CD4-positive, alpha-beta memory T cell (primary cell): ENCODE measurements around the gene VPS13D. TPM values are rescaled to one million over a fixed set of nuclear protein-coding genes. Genes with fewer than 3 reads are reported as not detected.

Experiments
- CTCF ChIA-PET: fragments of 350-600 bp; sonication (Branson Sonifier 250); formaldehyde crosslinking; loops from one replicate; lab custom pipeline; 2021; ENCODE audit warnings: inconsistent platforms; ENCODE audit not compliant: partially characterized antibody; lab: Charles Lee
- POLR2A ChIA-PET: fragments of 350-600 bp; sonication (Branson Sonifier 250); formaldehyde crosslinking; loops from one replicate; lab custom pipeline; 2021; ENCODE audit not compliant: partially characterized antibody; lab: Charles Lee
- DNase-seq, 5 donors: peaks; one replicate each; pipeline versions ENCODE4 v3.0.0 to v3.0.0-alpha.2; 2020 to 2022; ENCODE audit warnings: mixed read lengths in 1 of 5
- H3K27ac ChIP-seq: one replicate; pipeline ENCODE4 v1.7.0; 2013; ENCODE audit warnings: low read depth, low read length
- H3K27me3 ChIP-seq: 2 replicates; pipeline ENCODE4 v1.7.0; 2013; ENCODE audit warnings: mild to moderate bottlenecking, low read length, moderate library complexity; ENCODE audit not compliant: insufficient read depth
- H3K36me3 ChIP-seq: 2 replicates; pipeline ENCODE4 v1.7.0; 2013; ENCODE audit warnings: mild to moderate bottlenecking, low read length, moderate library complexity; ENCODE audit not compliant: insufficient read depth
- H3K4me1 ChIP-seq: 2 replicates; pipeline ENCODE4 v1.7.0; 2013; ENCODE audit warnings: mild to moderate bottlenecking, low read length, moderate library complexity; ENCODE audit not compliant: insufficient read depth
- H3K4me3 ChIP-seq, 2 donors: one replicate each; pipeline ENCODE4 v1.7.0; 2013; ENCODE audit warnings: low read length in 2 of 2, mild to moderate bottlenecking in 1 of 2
- H3K9me3 ChIP-seq, 2 donors: one replicate each; pipeline ENCODE4 v1.7.0; 2013; ENCODE audit warnings: low read length in 2 of 2, control low read depth in 1 of 2; ENCODE audit not compliant: control insufficient read depth in 1 of 2
- H3K27ac Mint-ChIP-seq, 7 donors: one replicate each; pipeline ENCODE4 v1.8.0; 2020 to 2021; ENCODE audit warnings: mixed read lengths in 7 of 7, mild to moderate bottlenecking in 6 of 7, inconsistent platforms in 3 of 7, moderate library complexity in 3 of 7
- H3K27me3 Mint-ChIP-seq, 2 donors: one replicate each; pipeline ENCODE4 v1.8.0; 2020 to 2021; ENCODE audit warnings: mixed read lengths in 2 of 2
- H3K36me3 Mint-ChIP-seq, 2 donors: one replicate each; pipeline ENCODE4 v1.8.0; 2020 to 2021; ENCODE audit warnings: mixed read lengths in 2 of 2, inconsistent platforms in 1 of 2, mild to moderate bottlenecking in 1 of 2
- H3K4me1 Mint-ChIP-seq, 4 donors: one replicate each; pipeline ENCODE4 v1.8.0; 2020 to 2021; ENCODE audit warnings: mixed read lengths in 4 of 4, mild to moderate bottlenecking in 1 of 4
- H3K4me3 Mint-ChIP-seq, 8 donors: one replicate each; pipeline ENCODE4 v1.8.0; 2020 to 2021; ENCODE audit warnings: mixed read lengths in 8 of 8, mild to moderate bottlenecking in 7 of 8, moderate library complexity in 6 of 8, inconsistent platforms in 3 of 8
- H3K9me3 Mint-ChIP-seq, 8 donors: one replicate each; pipeline ENCODE4 v1.8.0; 2020 to 2021; ENCODE audit warnings: mixed read lengths in 8 of 8, mild to moderate bottlenecking in 5 of 8, inconsistent platforms in 3 of 8, moderate library complexity in 1 of 8
- intact Hi-C: fragments of 100-400 bp; cut with micrococcal nuclease; formaldehyde crosslinking; loops from one replicate; pipeline ENCODE4 v1.15.1; 2023
- polyA plus RNA-seq, 2 donors: library from polyadenylated mRNA; unstranded; fragments of 300-500 nt; fragmentation: Illumina TruSeq; gene quantifications; one replicate each; pipeline ENCODE4 v1.2.3, GENCODE V29; 2021
- total RNA-seq, 2 experiments: library from RNA; stranded (reverse); gene quantifications; one replicate each; pipeline ENCODE4 v1.2.3, GENCODE V29; 2021

VPS13D gene
- total and polyA plus RNA-seq, 4 experiments from 2014 or later, result 10.2 to 96.3 (median 52.5) TPM

- no peak for DNase-seq
- Mint-ChIP-seq H3K4me3 (no peak overlapping the region), H3K27ac (no peak overlapping the region), H3K9me3 (peaks cover 0 to 10% (median 7%) of the 10 kb centered on the region in 8 donors), H3K27me3 (no peaks in the 10 kb centered on the region), H3K4me1 (peaks cover 28 to 33% (median 30%) of the 10 kb centered on the region in 4 donors), H3K36me3 (peaks cover 56 to 63% of the 10 kb centered on the region in 2 donors)
- Histone ChIP-seq H3K4me3 (no peak overlapping the region), H3K36me3 (peaks cover 27% of the 10 kb centered on the region), H3K27ac (no peak overlapping the region), H3K4me1 (peaks cover 31% of the 10 kb centered on the region), H3K27me3 (no peaks in the 10 kb centered on the region), H3K9me3 (no peaks in the 10 kb centered on the region)
- intact Hi-C loops, result no loop called here
- POLR2A ChIA-PET, result no interaction called here
- CTCF ChIA-PET, result no interaction called here
Observed at GRCh38 chr1:12348113-12348512, 118.3 kb downstream of the VPS13D start.

DNA sequence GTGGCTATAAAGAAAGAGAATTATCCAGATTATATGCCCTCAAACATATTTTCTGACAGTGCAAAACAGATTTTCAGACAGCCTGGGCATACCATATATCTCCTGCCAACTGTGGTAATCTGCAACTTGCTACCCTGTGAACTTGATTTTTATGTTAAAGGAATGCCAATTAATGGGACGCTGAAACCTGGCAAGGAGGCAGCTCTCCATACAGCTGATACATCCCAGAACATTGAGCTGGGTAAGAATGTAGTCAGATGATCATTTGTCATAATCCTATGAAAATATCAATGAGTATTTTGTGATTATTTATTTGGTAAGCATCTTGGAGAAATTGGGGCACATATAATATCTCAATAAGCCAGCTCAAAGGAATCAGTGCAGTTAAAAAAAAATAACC is 124.2 kb downstream of the VPS13D start:
- DNase-seq, result no peak
- no peak overlapping the region for H3K4me3 ChIP-seq
- H3K4me1 Mint-ChIP-seq, result peaks cover 2 to 6% (median 4%) of the 10 kb centered on the region in 4 donors
- H3K27ac ChIP-seq, result no peak overlapping the region
- H3K36me3 Mint-ChIP-seq, result peaks cover 71 to 74% of the 10 kb centered on the region in 2 donors
- H3K36me3 ChIP-seq, result peaks cover 58% of the 10 kb centered on the region
- H3K9me3 ChIP-seq, result no peaks in the 10 kb centered on the region
- H3K4me3 Mint-ChIP-seq, result no peak overlapping the region
- H3K27me3 ChIP-seq, result no peaks in the 10 kb centered on the region
- ChIA-PET POLR2A (no interaction called here), CTCF (interaction anchor here (0.7 kb wide), 1 partner anchor 45 kb away, joined by 3 read pairs; no protein-coding TSS in a partner anchor)
- H3K27me3 Mint-ChIP-seq, result no peaks in the 10 kb centered on the region
- no peak overlapping the region for H3K27ac Mint-ChIP-seq
- intact Hi-C loops, result no loop called here
- H3K9me3 Mint-ChIP-seq, result peaks cover 0 to 10% (median 7%) of the 10 kb centered on the region in 8 donors
- H3K4me1 ChIP-seq, result no peaks in the 10 kb centered on the region

DNA sequence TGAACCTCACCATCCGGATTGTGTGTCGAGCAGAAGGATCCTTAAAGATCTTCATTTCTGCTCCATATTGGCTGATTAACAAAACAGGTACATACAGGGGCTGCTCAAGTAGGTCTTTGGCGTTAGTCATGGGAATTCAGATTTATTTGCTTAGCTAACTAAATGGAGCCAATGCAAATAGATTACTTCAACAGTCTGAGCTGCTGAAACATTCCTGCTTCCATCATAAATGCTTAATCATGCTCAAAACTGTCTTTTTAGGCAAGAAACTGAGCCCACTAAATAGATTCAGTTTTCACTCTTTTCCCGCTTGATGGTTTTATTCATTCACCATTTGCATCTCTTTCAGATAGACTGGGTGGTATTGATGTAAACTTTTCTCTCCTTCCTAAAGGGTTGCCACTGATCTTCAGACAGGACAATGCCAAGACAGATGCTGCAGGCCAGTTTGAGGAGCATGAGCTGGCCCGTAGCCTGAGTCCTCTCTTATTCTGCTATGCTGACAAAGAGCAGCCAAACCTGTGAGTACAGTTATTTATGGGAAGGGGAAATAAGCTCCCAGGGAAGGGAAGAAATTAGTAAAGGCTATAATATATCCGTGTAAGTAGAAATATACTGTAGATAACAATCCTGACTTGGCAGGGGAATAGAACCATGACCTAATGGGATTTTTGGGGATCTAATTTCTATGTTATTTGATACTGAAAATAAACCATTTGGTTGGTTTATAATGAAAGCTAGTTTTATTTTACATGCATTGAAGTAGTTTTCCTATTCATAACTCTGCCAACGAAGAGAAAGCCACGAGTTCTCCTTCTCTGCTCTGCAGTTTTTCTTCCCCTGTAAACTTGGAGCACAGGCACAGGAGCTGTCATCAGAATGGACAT is 126.4 kb downstream of the VPS13D start:
- Histone ChIP-seq H3K9me3 (no peaks in the 10 kb centered on the region), H3K4me3 (no peak overlapping the region), H3K36me3 (peaks cover 48% of the 10 kb centered on the region), H3K27ac (no peak overlapping the region), H3K4me1 (no peaks in the 10 kb centered on the region), H3K27me3 (no peaks in the 10 kb centered on the region)
- Mint-ChIP-seq H3K4me1 (peaks cover 2 to 14% (median 11%) of the 10 kb centered on the region in 4 donors), H3K9me3 (no peaks in the 10 kb centered on the region), H3K4me3 (no peak overlapping the region), H3K36me3 (peaks cover 56 to 66% of the 10 kb centered on the region in 2 donors), H3K27me3 (no peaks in the 10 kb centered on the region), H3K27ac (no peak overlapping the region)
- POLR2A ChIA-PET, result no interaction called here
- intact Hi-C loops, result no loop called here
- CTCF ChIA-PET, result no interaction called here
- no peak for DNase-seq

GRCh38 chr1:12358499-12358898 is 128.7 kb downstream of the VPS13D start:
- CTCF ChIA-PET, result no interaction called here
- intact Hi-C loops, result no loop called here
- Histone ChIP-seq H3K4me1 (no peaks in the 10 kb centered on the region), H3K27ac (no peak overlapping the region), H3K4me3 (no peak overlapping the region), H3K27me3 (no peaks in the 10 kb centered on the region), H3K36me3 (peaks cover 59% of the 10 kb centered on the region), H3K9me3 (no peaks in the 10 kb centered on the region)
- DNase-seq, result no peak
- POLR2A ChIA-PET, result no interaction called here
- Mint-ChIP-seq H3K36me3 (peaks cover 68 to 79% of the 10 kb centered on the region in 2 donors), H3K27me3 (no peaks in the 10 kb centered on the region), H3K9me3 (no peaks in the 10 kb centered on the region), H3K4me3 (no peak overlapping the region), H3K4me1 (peaks cover 2 to 14% (median 11%) of the 10 kb centered on the region in 4 donors), H3K27ac (peak overlapping the region in 2 of 7 donors; percentile 52 to 55)

DNA sequence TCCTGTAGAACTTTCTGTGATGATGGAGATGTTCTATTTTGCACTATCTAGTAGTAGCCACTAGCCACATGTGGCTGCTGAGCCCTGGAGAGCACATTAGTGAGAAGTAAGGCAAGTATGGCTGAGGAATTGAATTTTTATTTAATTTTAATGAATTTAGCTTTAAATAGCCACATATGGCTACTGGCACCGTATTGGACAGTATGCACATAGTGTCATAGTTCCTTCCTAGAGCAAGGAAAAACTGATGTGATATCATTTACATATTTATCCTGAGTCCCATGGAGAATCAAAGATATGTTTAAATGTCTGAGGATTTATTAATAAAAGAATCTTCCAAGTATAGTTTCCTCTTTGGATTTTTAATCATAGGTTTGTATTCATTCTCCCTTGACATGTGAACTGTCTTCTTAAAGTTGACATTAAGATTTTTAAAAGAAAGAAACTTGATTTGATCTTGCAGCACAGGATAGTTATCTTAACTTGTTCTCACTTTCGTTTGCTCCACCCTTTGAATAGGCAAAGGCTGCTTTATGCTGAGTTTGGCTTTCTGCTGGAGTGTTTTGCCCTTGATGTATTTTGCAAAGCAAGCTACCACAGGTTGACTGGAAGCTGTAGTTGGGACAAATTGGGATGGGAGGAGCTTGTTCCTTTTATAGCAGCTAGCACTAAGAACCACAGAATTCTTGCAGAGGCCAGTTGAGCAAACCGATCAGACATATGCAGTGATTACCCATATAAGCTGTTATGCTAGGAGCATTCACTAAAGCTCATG is 129.7 kb downstream of the VPS13D start:
- Mint-ChIP-seq H3K9me3 (no peaks in the 10 kb centered on the region), H3K4me3 (no peak overlapping the region), H3K4me1 (peaks cover 2 to 14% (median 11%) of the 10 kb centered on the region in 4 donors), H3K36me3 (peaks cover 68 to 77% of the 10 kb centered on the region in 2 donors), H3K27ac (peak overlapping the region in 2 of 7 donors; percentile 9 to 66), H3K27me3 (no peaks in the 10 kb centered on the region)
- Histone ChIP-seq H3K27ac (no peak overlapping the region), H3K27me3 (no peaks in the 10 kb centered on the region), H3K9me3 (no peaks in the 10 kb centered on the region), H3K4me3 (no peak overlapping the region), H3K4me1 (no peaks in the 10 kb centered on the region), H3K36me3 (peaks cover 54% of the 10 kb centered on the region)
- ChIA-PET POLR2A (no interaction called here), CTCF (interaction anchor here (0.6 kb wide), 1 partner anchor 346 kb away, joined by 3 read pairs; no protein-coding TSS in a partner anchor)
- intact Hi-C loops, result no loop called here
- DNase-seq, result no peak

DNA sequence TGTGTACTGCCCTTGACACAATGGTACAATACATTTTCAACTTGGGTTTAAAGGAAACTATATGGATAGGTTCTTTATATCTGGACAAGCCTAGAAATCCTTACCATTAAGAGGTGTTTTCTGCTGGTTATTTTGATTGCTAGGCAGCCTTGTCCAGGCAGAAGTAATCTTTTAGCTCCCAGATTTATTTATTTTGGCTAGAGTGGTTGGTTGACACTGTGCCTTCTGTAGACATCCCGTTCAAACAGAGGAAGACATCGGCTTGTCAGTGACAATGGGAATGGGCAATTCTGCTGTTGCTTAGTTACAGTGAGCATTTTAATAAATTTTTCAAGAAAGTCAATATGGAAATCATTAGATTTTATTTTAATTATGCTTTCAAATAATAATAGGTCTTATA is 138.8 kb downstream of the VPS13D start:
- no peak overlapping the region for H3K4me3 ChIP-seq
- POLR2A ChIA-PET, result no interaction called here
- Mint-ChIP-seq H3K4me1 (peaks cover 0 to 7% (median under 1%) of the 10 kb centered on the region in 4 donors), H3K27me3 (no peaks in the 10 kb centered on the region), H3K9me3 (no peaks in the 10 kb centered on the region), H3K36me3 (peaks cover 49 to 65% of the 10 kb centered on the region in 2 donors), H3K27ac (peak overlapping the region in 4 of 7 donors; percentile 24 to 68 (median 43)), H3K4me3 (no peak overlapping the region)
- no peak overlapping the region for H3K27ac ChIP-seq
- no peaks in the 10 kb centered on the region for H3K9me3 ChIP-seq
- intact Hi-C loops, result no loop called here
- H3K4me1 ChIP-seq, result no peaks in the 10 kb centered on the region
- H3K27me3 ChIP-seq, result no peaks in the 10 kb centered on the region
- no peak for DNase-seq
- CTCF ChIA-PET, result no interaction called here
- H3K36me3 ChIP-seq, result peaks cover 25% of the 10 kb centered on the region

- no peaks in the 10 kb centered on the region for H3K27me3 Mint-ChIP-seq
- intact Hi-C loops, result no loop called here
- H3K9me3 ChIP-seq, result no peaks in the 10 kb centered on the region
- H3K36me3 ChIP-seq, result peaks cover 25% of the 10 kb centered on the region
- CTCF ChIA-PET, result no interaction called here
- H3K4me1 ChIP-seq, result no peaks in the 10 kb centered on the region
- DNase-seq, result no peak
- H3K27me3 ChIP-seq, result no peaks in the 10 kb centered on the region
- H3K36me3 Mint-ChIP-seq, result peaks cover 48 to 66% of the 10 kb centered on the region in 2 donors
- POLR2A ChIA-PET, result no interaction called here
- no peak overlapping the region for H3K4me3 ChIP-seq
- peaks cover 0 to 7% (median under 1%) of the 10 kb centered on the region in 4 donors for H3K4me1 Mint-ChIP-seq
- peak overlapping the region in 1 of 7 donors; percentile 77 for H3K27ac Mint-ChIP-seq
- H3K9me3 Mint-ChIP-seq, result no peaks in the 10 kb centered on the region
- no peak overlapping the region for H3K4me3 Mint-ChIP-seq
- no peak overlapping the region for H3K27ac ChIP-seq
Observed at GRCh38 chr1:12369258-12369657, 139.4 kb downstream of the VPS13D start.
